PFSK-1 (cell line): ENCODE results near the gene FADD.

Source experiments
- POLR2AphosphoS5 ChIP-seq: IDR thresholded peaks from 2 replicates; pipeline ENCODE4 v1.6.1; 2012; ENCODE audit warnings: low read depth, mild to moderate bottlenecking, control low read depth, low read length, moderate library complexity
- REST ChIP-seq, 2 experiments: IDR thresholded peaks; 2 replicates each; pipeline versions ENCODE4 v1.6.1 to v1.8.0; 2011 to 2012; ENCODE audit warnings: low read depth in 2 of 2, low read length in 2 of 2, control low read depth in 1 of 2, inconsistent platforms in 1 of 2, mild to moderate bottlenecking in 1 of 2, moderate library complexity in 1 of 2; ENCODE audit not compliant: insufficient read depth in 1 of 2
- SIN3A ChIP-seq: IDR thresholded peaks from 2 replicates; pipeline ENCODE4 v1.6.1; 2012; ENCODE audit warnings: mild to moderate bottlenecking, low read length, moderate library complexity, borderline replicate concordance; ENCODE audit not compliant: insufficient read depth
- TAF1 ChIP-seq: IDR thresholded peaks from 2 replicates; pipeline ENCODE4 v1.6.1; 2012; ENCODE audit warnings: low read length, control low read depth, borderline replicate concordance; ENCODE audit not compliant: insufficient read depth

- TF ChIP-seq TAF1, result no peak
- TF ChIP-seq POLR2AphosphoS5, result no peak
- no peak for TF ChIP-seq SIN3A
- TF ChIP-seq REST (IDR thresholded peaks at IDR 0.05; ENCODE audit: insufficient read depth in 1 of 2, low read depth in 2 of 2, low read length in 2 of 2), result no peak
Measured at GRCh38 chr11:70220920-70221319, 17.8 kb downstream of the FADD start.
